Bone marrow (tissue), 2 donors: ENCODE results near the gene FOXB2.
"Not testable (repeated sequence)": the region's sequence is repeated elsewhere in the genome, so short reads cannot be mapped to it uniquely, and the experiment has no call there.

Experiments used
- DNase-seq, 2 donors: peaks; one replicate each; lab custom pipeline; 2025; lab: John Stamatoyannopoulos, UW

FOXB2 gene

DNA sequence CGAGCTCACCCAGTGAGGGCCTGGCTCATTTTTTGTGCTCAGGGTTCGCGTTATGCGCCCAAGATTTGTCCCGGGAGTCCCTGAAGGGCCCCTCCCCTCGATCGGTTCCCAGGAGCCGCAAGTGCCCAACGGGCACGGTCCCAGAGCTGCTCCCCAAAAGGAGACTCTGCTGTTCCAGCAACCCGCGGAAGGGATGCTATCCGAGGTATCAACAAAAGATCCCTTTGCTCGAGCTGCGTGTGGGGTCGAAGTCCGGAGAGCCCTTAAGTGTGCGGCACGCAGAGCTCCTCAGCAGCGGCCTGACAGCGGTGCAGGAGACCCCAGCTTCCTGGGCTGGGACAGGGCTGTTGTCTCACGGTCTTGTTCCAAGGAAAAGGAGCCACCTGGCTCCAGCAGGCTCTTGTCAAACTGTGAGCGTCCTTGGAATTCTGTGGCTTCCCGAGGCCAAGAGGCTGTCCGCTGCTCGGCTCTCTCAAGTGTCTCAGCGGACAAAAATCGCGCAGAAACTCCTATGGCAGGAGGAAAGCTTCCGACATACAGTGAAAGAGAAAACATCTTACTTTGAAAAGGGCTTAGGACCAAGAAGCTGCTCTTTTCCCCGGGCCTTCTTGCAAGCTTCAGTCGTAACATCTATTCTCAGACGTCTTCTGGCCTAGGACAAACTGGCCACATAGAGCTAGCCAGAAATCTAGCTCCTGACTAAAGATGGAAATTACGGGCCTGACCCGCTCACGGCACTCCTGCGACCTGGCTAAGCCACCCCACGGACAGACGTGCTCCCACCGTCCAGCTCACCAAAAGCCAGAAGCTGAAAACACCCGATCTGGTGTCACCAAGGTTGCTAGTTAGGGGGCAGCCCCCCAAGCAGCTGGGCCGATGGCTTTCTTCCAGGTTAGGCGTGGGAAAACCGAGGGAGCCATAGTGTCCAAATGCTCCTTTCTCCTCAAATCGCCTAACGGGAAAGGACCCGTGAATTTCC, 2.6 kb upstream of the FOXB2 start:
- no peak for DNase-seq

GRCh38 chr9:77017505-77017894, 2.0 kb upstream of the FOXB2 start:
- DNase-seq = no peak

GRCh38 chr9:77018058-77018968, 1.1 kb upstream of the FOXB2 start:
- DNase-seq = no peak

DNA sequence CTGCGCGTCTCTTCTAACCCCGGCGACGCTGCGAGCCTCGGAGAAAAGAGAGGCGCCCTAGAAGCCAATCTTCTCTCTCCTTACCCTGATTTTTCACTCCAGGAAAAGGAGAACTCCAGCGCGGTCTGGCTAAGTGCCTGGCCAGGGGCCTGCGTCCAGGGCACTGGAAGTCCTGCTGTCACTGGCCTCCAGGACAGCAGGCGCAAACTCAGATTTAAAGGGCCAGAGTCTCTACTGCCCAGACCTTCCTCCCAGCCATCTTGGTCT, 553 bp upstream of the FOXB2 start:
- no peak for DNase-seq

GRCh38 chr9:77019926-77020412, 514 bp downstream of the FOXB2 start:
- no peak for DNase-seq

DNA sequence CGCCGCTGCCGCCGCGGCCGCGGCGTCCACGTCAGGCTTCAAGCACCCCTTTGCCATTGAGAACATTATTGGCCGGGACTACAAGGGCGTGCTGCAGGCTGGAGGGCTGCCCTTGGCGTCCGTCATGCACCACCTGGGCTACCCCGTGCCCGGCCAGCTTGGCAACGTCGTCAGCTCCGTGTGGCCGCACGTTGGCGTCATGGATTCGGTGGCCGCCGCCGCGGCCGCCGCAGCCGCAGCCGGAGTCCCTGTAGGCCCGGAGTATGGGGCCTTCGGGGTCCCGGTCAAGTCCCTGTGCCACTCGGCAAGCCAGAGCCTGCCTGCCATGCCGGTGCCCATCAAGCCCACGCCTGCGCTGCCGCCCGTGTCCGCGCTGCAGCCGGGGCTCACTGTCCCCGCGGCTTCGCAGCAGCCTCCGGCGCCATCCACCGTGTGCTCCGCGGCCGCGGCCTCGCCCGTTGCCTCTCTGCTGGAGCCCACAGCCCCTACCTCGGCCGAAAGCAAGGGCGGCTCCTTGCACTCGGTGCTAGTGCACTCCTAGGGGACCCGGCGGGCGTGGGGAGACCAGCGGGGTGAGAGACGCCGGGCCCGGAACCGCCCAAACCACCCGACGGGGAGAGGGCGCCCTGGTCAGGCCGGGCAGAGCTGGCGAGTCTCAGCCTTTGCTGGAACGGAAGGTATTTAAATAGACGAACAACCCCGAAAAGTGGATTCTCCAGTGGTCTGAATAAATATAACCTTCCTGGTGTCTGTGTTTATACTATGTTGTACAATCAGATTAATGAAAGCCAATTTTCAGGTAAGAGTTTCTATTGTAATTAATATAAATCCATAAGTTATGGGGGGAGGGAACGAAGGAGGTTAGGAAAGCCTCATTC, 1.2 kb downstream of the FOXB2 start:
- DNase-seq = no peak

DNA sequence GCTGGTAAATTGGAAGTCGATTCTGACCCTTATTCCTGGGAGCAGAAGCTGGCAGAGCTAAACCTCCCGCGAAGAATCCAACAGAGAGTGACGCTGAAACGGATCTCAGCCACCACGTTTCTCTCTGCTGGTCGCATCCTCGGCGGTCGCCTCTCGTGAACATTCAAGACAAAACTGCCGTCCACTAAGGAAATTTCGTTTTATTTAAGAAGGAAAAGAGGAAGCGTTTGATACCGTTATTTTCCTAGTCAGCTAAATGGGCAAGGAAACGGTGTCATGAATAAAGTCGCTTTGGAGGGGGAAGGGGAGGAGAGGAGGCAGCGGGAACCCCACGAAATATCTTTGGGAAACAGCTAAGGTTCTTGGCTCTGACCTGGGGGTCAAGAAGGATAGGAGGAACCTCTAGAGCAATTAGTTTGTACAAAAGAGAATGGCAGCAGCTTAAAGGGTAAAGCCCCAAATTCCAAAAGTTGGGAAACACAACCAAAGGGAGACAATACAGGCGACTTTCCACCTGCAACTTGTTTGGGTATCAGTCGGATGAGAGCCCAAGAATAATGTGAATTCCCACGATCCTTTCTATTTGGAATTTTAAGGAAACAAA, 1.9 kb downstream of the FOXB2 start:
- no peak for DNase-seq

DNA sequence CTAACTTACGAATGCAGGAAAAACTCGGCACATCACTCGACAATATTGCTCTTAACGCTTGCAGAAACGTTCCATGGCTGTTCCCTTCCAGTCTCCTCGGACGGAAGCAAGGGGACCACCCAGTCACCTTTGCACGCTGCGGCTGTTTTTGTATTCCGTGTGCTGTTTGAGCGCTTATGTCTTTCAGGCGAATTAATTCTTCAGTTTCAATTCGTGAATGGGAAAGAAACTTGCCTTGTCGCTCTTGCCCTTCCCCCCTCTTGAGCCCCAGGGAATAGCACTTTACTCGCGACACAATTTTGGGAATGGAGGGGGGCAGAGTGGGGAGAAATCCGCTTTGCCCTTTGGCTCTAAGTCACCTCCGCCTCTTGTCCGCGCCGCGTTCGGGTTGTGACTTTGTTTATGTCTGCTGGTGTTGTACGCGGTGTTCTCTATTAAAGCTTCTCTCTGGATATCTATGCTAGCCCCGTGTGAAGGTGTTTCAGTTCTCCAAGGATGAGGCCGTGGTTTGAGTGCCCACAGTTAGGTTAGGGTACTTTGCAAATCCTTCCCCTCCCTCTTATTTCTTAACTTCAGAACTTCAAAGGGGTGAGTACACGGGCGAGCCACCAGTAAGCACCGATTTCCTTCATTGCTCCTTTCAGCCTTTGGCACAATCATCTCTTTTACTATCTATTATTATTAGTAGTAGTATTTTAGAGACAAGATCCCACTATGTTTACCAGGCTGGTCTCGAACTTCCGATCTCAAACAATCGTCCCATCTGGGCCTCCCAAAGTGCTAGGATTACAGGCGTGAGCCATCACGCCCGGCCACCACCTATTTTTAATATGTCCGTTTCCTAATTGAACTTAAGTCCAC, 2.7 kb downstream of the FOXB2 start:
- DNase-seq = no peak

DNA sequence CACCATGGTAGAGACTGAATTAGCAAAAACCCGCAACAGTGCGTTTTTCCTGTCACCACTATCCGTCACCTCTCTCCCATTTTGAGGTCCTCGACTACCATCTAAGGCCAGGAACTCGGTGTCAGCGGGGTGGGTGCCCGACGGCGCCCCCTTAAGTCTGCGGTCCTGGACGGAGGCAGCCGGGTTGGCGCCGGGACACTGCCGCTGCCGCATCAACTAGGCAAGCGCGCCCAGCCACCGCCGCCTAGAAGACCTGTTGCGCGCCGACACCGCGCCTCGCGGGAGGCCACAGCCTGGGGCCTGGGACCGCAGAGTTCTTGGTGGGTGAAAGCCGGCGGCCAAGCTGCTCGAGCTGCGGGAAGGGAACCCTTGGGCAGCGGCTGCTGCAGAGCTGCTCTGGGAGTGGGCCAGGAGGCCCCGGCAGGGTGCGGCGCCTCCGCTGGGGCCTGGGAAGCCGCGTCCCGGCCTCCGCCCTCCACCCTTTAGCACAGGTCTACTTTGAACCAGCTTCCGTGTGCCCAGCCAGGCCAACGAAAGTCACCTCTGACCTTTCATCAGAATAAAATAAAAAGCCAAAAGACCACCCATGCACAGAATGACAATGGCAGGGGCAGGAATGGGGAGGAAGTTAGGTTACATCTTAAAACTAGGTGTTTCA, 3.5 kb downstream of the FOXB2 start:
- DNase-seq = no peak

DNA sequence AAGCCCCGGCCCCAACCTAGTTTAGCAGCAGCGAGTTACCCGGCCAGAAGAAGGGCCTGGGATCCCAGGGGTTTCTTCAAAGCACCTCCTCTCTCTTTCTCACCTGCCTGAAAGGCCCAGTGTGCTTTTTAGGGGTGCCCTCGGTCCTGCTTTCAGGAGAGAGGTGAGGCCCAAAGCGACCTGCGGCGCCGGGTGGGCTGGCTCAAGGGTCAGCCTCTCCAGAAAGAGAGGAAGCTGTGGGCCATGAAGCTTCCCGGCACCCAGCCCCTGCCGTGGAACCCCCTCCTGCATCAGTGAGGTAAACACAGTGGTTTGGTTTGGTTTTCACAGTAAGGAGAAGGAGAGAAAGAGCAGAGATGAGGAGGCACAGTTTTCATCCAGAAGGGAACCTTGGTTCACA, 4.3 kb downstream of the FOXB2 start:
- DNase-seq = no peak

DNA sequence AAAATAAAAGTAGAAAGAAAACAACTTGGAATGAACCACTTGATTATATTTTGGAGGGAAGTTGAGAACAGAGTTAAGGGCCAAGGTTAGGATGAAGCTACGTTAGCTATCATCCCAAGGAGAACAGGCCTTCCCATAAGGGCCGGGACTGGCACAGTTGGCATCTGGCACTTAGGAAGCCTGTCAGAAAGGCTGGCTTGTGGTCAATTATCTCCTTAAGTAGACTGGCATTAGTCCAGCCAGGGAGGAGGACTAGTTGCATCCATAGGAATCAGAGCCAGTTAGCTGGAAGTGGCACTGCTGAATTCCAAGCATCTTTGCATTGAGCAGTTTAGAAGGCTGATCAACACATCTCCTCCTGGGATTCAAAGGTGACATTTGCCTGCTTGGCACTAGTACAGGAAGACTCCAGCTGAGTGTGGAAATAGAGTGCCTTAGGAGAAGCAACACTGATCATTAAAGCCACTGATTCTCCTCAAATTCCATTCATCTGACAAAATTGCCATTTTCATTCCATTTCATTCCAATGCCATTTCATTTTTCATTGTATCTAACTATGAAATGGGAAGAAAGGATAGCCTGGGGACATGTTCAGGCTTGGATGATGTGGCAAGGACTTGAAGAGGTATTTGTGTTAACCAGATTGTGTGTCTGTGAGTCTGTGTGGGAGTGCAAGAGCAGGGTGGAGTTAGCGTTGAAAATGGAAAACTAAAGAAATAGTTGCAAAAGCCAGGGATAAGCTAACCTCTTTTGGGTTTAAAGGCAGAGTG, 5.5 kb downstream of the FOXB2 start:
- DNase-seq = no peak

DNA sequence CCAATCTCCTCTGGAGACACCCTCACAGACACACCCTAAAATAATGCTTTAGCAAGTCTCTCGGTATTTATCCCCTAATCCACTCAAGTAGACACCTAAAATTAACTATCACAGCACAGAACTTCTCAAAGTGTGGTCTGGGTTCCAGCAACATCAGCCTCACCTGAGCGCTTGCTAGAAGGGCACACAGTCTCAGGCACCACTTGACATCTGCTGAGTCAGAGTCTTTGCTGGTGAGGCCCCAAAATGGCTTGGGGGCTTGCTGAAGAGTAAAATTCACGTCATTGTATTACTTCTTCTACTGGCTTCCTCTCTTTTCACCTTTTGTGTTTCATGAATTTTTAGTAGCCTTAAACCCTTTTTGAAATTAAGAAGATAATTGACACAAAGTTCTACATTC, 9.0 kb downstream of the FOXB2 start:
- no peak for DNase-seq

GRCh38 chr9:77030045-77030444, 10.6 kb downstream of the FOXB2 start:
- no peak for DNase-seq

GRCh38 chr9:77038281-77039036, 19.0 kb downstream of the FOXB2 start:
- DNase-seq = no peak

GRCh38 chr9:77040340-77040739, 20.9 kb downstream of the FOXB2 start:
- no peak for DNase-seq

DNA sequence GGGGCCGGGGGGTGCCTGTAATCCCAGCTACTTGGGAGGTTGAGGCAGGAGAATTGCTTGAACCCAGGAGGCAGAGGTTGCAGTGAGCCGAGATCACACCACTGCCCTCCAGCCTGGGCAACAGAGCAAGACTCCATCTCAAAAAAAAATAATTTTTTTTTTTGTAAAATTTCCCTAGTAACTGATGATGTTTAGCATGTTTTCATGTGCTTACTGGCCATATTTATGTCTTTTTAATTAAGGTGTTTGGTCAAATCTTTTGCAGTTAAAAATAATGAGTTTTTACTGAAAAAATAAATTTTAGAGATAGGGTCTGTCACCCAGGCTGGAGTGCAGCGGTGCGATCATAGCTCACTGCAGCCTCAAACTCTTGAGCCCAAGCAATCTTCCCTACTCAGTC, 24.3 kb downstream of the FOXB2 start:
- not testable (repeated sequence) for DNase-seq

- not testable (repeated sequence) for DNase-seq
Observed at GRCh38 chr9:77060681-77061080, 41.2 kb downstream of the FOXB2 start.

GRCh38 chr9:77063645-77064285, 44.3 kb downstream of the FOXB2 start:
- no peak for DNase-seq
